Measurements from ENCODE around the gene CNBP. TPM values are rescaled to one million over a fixed set of nuclear protein-coding genes. Genes with fewer than 3 reads are reported as not detected.

Gene CNBP
- total and polyA plus RNA-seq, 9 of the 15 experiments (the other 6 are each of a cell fraction or from before 2014, with no cell fraction given): 284 to 717 (median 412) TPM

GRCh38 chr3:129195731-129196256, 12.1 kb upstream of the CNBP start (continued):
- TF ChIP-seq ZNF318 (IDR thresholded peaks at IDR 0.05; ENCODE audit: borderline replicate concordance in 1 of 2, low read depth in 1 of 2) (no peak), FOXP1 (CRISPR knock-in tag; IDR thresholded peaks at IDR 0.05) (no peak), ZNF436 (CRISPR knock-in tag; IDR thresholded peaks at IDR 0.05) (no peak), PHTF2 (CRISPR knock-in tag; IDR thresholded peaks at IDR 0.05) (no peak), RB1 (IDR thresholded peaks at IDR 0.05; ENCODE audit: low read depth) (no peak), EP400 (IDR thresholded peaks at IDR 0.05) (no peak), RNF219 (CRISPR knock-in tag; IDR thresholded peaks at IDR 0.05) (no peak), NFXL1 (CRISPR knock-in tag; IDR thresholded peaks at IDR 0.05) (no peak), SETDB1 (IDR thresholded peaks at IDR 0.05; ENCODE audit: low read length) (no peak), SIN3A (IDR thresholded peaks at IDR 0.05; ENCODE audit: borderline replicate concordance in 2 of 2, control insufficient read depth in 1 of 2, low read depth in 2 of 2, low read length in 2 of 2) (no peak), NR3C1 (CRISPR knock-in tag; IDR thresholded peaks at IDR 0.05) (no peak), SMARCA5 (IDR thresholded peaks at IDR 0.05) (no peak), ZNF324 (CRISPR knock-in tag; IDR thresholded peaks at IDR 0.05) (no peak)
- TF ChIP-seq, protein P1, sequence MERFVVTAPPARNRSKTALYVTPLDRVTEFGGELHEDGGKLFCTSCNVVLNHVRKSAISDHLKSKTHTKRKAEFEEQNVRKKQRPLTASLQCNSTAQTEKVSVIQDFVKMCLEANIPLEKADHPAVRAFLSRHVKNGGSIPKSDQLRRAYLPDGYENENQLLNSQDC (CRISPR knock-in tag; IDR thresholded peaks at IDR 0.05): no peak
- TF ChIP-seq, protein P2, sequence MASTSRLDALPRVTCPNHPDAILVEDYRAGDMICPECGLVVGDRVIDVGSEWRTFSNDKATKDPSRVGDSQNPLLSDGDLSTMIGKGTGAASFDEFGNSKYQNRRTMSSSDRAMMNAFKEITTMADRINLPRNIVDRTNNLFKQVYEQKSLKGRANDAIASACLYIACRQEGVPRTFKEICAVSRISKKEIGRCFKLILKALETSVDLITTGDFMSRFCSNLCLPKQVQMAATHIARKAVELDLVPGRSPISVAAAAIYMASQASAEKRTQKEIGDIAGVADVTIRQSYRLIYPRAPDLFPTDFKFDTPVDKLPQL (IDR thresholded peaks at IDR 0.05; ENCODE audit: extremely low read depth, insufficient read length): no peak
- TF ChIP-seq, protein P3, sequence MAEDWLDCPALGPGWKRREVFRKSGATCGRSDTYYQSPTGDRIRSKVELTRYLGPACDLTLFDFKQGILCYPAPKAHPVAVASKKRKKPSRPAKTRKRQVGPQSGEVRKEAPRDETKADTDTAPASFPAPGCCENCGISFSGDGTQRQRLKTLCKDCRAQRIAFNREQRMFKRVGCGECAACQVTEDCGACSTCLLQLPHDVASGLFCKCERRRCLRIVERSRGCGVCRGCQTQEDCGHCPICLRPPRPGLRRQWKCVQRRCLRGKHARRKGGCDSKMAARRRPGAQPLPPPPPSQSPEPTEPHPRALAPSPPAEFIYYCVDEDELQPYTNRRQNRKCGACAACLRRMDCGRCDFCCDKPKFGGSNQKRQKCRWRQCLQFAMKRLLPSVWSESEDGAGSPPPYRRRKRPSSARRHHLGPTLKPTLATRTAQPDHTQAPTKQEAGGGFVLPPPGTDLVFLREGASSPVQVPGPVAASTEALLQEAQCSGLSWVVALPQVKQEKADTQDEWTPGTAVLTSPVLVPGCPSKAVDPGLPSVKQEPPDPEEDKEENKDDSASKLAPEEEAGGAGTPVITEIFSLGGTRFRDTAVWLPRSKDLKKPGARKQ (CRISPR knock-in tag; IDR thresholded peaks at IDR 0.05): no peak

All from K562 (cell line).